HL-60 (cell line): ENCODE data around the gene GDI2.

Source experiments
- DNase-seq, 2 experiments: peaks; one replicate each; pipeline ENCODE4 v3.0.0-alpha.2; 2010 to 2020; ENCODE audit warnings: low read depth in 1 of 2, low spot score in 1 of 2
- H3K27ac ChIP-seq: fragments of 250-450 bp; sonication (Bioruptor Pico); replicated peaks from 2 replicates; pipeline ENCODE4 v1.5.1; 2020; ENCODE audit warnings: mild to moderate bottlenecking, moderate library complexity
- H3K27me3 ChIP-seq: fragments of 250-450 bp; sonication (Bioruptor Pico); 2 replicates; pipeline ENCODE4 v1.5.1; 2021; ENCODE audit warnings: mild to moderate bottlenecking, moderate library complexity; ENCODE audit not compliant: insufficient read depth, poor library complexity, severe bottlenecking
- H3K4me3 ChIP-seq: replicated peaks from 2 replicates; pipeline ENCODE4 v1.5.1; 2011; ENCODE audit warnings: mild to moderate bottlenecking, control low read depth, low read length; ENCODE audit not compliant: insufficient read depth
- GABPA ChIP-seq: IDR thresholded peaks from 2 replicates; pipeline ENCODE4 v1.6.1; 2012; ENCODE audit warnings: low read depth
- POLR2AphosphoS5 ChIP-seq: IDR thresholded peaks from 2 replicates; pipeline ENCODE4 v1.6.1; 2012; ENCODE audit warnings: low read depth
- SPI1 ChIP-seq: IDR thresholded peaks from 2 replicates; pipeline ENCODE4 v1.6.1; 2012; ENCODE audit warnings: low read depth, mild to moderate bottlenecking, borderline replicate concordance
- TF ChIP-seq, protein P1 (sequence below): IDR thresholded peaks from 2 replicates; pipeline ENCODE4 v1.6.1; 2012; ENCODE audit warnings: low read depth; ENCODE audit not compliant: insufficient replicate concordance
- TF ChIP-seq, protein P2 (sequence below): IDR thresholded peaks from one replicate; pipeline ENCODE4 v1.5.1; 2011; ENCODE audit warnings: low read length, control low read depth, inconsistent platforms; ENCODE audit not compliant: insufficient read depth

The GDI2 gene

DNA sequence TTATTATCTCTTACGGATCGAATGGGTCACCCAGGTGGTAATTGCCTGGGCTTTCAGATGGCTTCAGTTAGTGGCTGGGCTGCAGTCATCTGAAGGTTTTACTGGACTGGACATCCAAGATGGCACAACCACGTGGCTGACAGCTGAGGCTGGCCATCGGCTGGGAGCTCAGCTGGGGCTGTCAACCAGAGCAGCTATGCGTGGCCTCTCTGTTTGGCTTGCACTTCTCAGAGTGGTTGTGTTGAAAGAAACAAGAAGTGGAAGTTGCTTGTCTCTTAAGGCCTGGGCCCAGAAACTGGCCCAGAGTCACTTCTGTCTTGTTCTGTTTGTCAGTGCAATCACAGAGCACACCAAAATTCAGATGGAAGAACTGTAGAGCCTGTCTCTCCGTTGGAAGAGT lies 5.7 kb upstream of the GDI2 start:
- TF ChIP-seq, protein P1, sequence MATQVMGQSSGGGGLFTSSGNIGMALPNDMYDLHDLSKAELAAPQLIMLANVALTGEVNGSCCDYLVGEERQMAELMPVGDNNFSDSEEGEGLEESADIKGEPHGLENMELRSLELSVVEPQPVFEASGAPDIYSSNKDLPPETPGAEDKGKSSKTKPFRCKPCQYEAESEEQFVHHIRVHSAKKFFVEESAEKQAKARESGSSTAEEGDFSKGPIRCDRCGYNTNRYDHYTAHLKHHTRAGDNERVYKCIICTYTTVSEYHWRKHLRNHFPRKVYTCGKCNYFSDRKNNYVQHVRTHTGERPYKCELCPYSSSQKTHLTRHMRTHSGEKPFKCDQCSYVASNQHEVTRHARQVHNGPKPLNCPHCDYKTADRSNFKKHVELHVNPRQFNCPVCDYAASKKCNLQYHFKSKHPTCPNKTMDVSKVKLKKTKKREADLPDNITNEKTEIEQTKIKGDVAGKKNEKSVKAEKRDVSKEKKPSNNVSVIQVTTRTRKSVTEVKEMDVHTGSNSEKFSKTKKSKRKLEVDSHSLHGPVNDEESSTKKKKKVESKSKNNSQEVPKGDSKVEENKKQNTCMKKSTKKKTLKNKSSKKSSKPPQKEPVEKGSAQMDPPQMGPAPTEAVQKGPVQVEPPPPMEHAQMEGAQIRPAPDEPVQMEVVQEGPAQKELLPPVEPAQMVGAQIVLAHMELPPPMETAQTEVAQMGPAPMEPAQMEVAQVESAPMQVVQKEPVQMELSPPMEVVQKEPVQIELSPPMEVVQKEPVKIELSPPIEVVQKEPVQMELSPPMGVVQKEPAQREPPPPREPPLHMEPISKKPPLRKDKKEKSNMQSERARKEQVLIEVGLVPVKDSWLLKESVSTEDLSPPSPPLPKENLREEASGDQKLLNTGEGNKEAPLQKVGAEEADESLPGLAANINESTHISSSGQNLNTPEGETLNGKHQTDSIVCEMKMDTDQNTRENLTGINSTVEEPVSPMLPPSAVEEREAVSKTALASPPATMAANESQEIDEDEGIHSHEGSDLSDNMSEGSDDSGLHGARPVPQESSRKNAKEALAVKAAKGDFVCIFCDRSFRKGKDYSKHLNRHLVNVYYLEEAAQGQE: no peak
- TF ChIP-seq SPI1 (no peak), POLR2AphosphoS5 (no peak), GABPA (no peak)
- TF ChIP-seq, protein P2, sequence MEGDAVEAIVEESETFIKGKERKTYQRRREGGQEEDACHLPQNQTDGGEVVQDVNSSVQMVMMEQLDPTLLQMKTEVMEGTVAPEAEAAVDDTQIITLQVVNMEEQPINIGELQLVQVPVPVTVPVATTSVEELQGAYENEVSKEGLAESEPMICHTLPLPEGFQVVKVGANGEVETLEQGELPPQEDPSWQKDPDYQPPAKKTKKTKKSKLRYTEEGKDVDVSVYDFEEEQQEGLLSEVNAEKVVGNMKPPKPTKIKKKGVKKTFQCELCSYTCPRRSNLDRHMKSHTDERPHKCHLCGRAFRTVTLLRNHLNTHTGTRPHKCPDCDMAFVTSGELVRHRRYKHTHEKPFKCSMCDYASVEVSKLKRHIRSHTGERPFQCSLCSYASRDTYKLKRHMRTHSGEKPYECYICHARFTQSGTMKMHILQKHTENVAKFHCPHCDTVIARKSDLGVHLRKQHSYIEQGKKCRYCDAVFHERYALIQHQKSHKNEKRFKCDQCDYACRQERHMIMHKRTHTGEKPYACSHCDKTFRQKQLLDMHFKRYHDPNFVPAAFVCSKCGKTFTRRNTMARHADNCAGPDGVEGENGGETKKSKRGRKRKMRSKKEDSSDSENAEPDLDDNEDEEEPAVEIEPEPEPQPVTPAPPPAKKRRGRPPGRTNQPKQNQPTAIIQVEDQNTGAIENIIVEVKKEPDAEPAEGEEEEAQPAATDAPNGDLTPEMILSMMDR: no peak
- peak in 1 of 2 experiments; percentile 7 for DNase-seq

DNA sequence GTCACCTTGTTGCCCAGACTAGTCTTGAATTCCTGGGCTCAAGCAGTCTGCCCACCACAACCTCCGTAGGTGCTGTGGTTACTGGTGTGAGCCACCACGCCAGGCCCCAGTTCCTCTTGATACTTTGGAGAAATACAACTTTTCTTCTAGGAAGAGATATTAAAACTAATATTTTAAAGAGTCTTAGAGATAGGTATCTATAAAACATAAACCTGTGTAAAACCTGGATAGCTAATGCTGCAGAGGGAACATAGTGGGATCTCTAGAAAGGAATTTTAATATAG lies 4.8 kb upstream of the GDI2 start:
- H3K4me3 ChIP-seq: no peak overlapping the region
- DNase-seq: no peak
- H3K27ac ChIP-seq: no peak overlapping the region
- TF ChIP-seq, protein P1: no peak
- TF ChIP-seq, protein P2: no peak
- TF ChIP-seq POLR2AphosphoS5 (no peak), GABPA (no peak), SPI1 (no peak)
- H3K27me3 ChIP-seq: no peaks in the 10 kb centered on the region

More for the DNA sequence above, 5.7 kb upstream of the GDI2 start:
- Histone ChIP-seq H3K4me3 (no peak overlapping the region), H3K27me3 (no peaks in the 10 kb centered on the region), H3K27ac (no peak overlapping the region)

DNA sequence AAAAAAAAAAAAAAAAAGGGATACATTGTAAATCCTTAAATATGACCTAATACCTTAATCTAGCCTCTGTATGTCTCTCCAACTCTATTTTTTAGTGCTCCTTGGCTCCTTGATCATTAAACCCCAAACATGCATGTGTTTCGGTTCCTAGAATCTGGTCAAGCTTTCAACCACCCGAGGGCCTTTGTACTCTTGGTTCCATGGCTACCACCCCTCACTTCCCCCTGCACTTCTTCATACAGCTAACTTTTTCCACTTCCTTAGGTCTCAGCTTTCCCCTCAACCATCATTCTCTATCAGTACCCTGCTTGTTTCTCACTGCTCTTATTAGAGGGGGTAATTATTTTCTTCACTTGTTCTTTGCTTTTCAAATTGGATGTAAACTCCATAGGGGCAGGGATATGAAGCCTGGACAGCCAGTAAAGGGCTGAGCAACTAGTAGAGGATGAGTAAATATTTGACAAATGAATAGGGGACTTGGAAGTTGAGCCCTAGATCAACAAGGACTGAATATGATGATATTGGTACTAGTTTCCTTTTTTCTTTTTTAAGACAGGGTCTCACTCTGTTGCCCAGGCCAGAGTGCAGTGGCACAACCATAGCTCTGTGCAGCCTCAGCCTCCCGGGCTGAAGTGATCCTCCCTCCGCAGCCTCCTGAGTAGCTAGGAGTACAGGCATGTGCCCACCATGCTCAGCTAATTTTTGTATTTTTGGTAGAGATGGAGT lies 4.3 kb upstream of the GDI2 start:
- H3K27ac ChIP-seq: no peak overlapping the region
- no peaks in the 10 kb centered on the region for H3K27me3 ChIP-seq
- H3K4me3 ChIP-seq: no peak overlapping the region
- TF ChIP-seq, protein P2: no peak
- TF ChIP-seq GABPA: no peak
- no peak for TF ChIP-seq SPI1
- no peak for TF ChIP-seq POLR2AphosphoS5
- TF ChIP-seq, protein P1: no peak
- DNase-seq: no peak
